HepG2 (cell line): ENCODE data around the gene ACACB. TPM values are rescaled to one million over a fixed set of nuclear protein-coding genes. Genes with fewer than 3 reads are reported as not detected.

Experiments
- ETV5 ChIP-seq: IDR thresholded peaks from 2 replicates; pipeline ENCODE4 v1.6.1; 2018; ENCODE audit warnings: missing biosample characterization, missing genetic modification reagents, inconsistent platforms, borderline replicate concordance
- GATA4 ChIP-seq: sonication (generic); IDR thresholded peaks from 2 replicates; pipeline ENCODE4 v1.6.1; 2016; ENCODE audit warnings: antibody characterized with exemption, low read depth, borderline replicate concordance
- HBP1 ChIP-seq: IDR thresholded peaks from 2 replicates; pipeline ENCODE4 v1.6.1; 2016; ENCODE audit warnings: low read depth, control low read depth
- HDAC1 ChIP-seq: sonication (generic); formaldehyde crosslinking; IDR thresholded peaks from 2 replicates; pipeline ENCODE4 v1.5.1; 2020; ENCODE audit warnings: mild to moderate bottlenecking, missing genetic modification reagents
- HOXA3 ChIP-seq: sonication (generic); formaldehyde crosslinking; IDR thresholded peaks from 2 replicates; pipeline ENCODE4 v1.5.0; 2020; ENCODE audit warnings: missing genetic modification reagents
- JDP2 ChIP-seq: sonication (generic); formaldehyde crosslinking; IDR thresholded peaks from 2 replicates; pipeline ENCODE4 v1.8.1; 2022; ENCODE audit warnings: missing genetic modification reagents, borderline replicate concordance
- KDM6A ChIP-seq: IDR thresholded peaks from 2 replicates; pipeline ENCODE4 v1.6.1; 2016; ENCODE audit warnings: low read depth
- NONO ChIP-seq, 2 experiments: fragments of 450-650 bp in 1 of 2; sonication (generic) in 1 of 2; formaldehyde crosslinking in 1 of 2; IDR thresholded peaks in 1 of 2; conservative IDR thresholded peaks in 1 of 2; 2 replicates each; pipeline versions ENCODE4 v1.6.1 to v1.8.0; 2017 to 2022; ENCODE audit warnings: mild to moderate bottlenecking in 1 of 2, missing genetic modification reagents in 1 of 2, moderate library complexity in 1 of 2
- PREB ChIP-seq: sonication (generic); formaldehyde crosslinking; IDR thresholded peaks from 2 replicates; pipeline ENCODE4 v1.4.0; 2020; ENCODE audit warnings: missing genetic modification reagents
- REL ChIP-seq: sonication (generic); formaldehyde crosslinking; conservative IDR thresholded peaks from 2 replicates; pipeline ENCODE4 v1.8.0; 2022; ENCODE audit warnings: mild to moderate bottlenecking, missing genetic modification reagents, moderate library complexity
- ZC3H4 ChIP-seq: sonication (generic); formaldehyde crosslinking; IDR thresholded peaks from 2 replicates; pipeline ENCODE4 v1.4.0; 2020; ENCODE audit warnings: missing genetic modification reagents, borderline replicate concordance
- ZNF468 ChIP-seq: sonication (generic); formaldehyde crosslinking; IDR thresholded peaks from 2 replicates; pipeline ENCODE4 v1.8.0; 2022; ENCODE audit warnings: mild to moderate bottlenecking, moderate library complexity, missing genetic modification reagents
- ZNF484 ChIP-seq: sonication (generic); formaldehyde crosslinking; IDR thresholded peaks from 2 replicates; pipeline ENCODE4 v1.5.1; 2020; ENCODE audit warnings: mild to moderate bottlenecking, low read depth, missing genetic modification reagents, borderline replicate concordance
- ZNF562 ChIP-seq: sonication (generic); formaldehyde crosslinking; IDR thresholded peaks from 2 replicates; pipeline ENCODE4 v1.8.0; 2022; ENCODE audit warnings: missing genetic modification reagents, borderline replicate concordance
- ZNF720 ChIP-seq: sonication (generic); formaldehyde crosslinking; IDR thresholded peaks from 2 replicates; pipeline ENCODE4 v1.4.0; 2020; ENCODE audit warnings: missing genetic modification reagents
- ZNF724P ChIP-seq: sonication (generic); formaldehyde crosslinking; IDR thresholded peaks from 2 replicates; pipeline ENCODE4 v1.8.0; 2022; ENCODE audit warnings: missing genetic modification reagents, borderline replicate concordance
- ZNF776 ChIP-seq: sonication (generic); formaldehyde crosslinking; IDR thresholded peaks from 2 replicates; pipeline ENCODE4 v1.4.0; 2020; ENCODE audit warnings: mild to moderate bottlenecking, missing genetic modification reagents
- ZNF781 ChIP-seq: sonication (generic); formaldehyde crosslinking; IDR thresholded peaks from 2 replicates; pipeline ENCODE4 v1.5.1; 2020; ENCODE audit warnings: borderline replicate concordance, mild to moderate bottlenecking, missing genetic modification reagents; ENCODE audit errors: not compliant biosample characterization
- polyA plus RNA-seq, 8 experiments: library from polyadenylated mRNA; depleted of rRNA in 3 of 8; stranded (reverse) in 7 of 8; unstranded in 1 of 8; fragments of >200 nt; fragmentation: Illumina TruSeq in 4 of 8; extraction: Trizol in 4 of 8; gene quantifications; 2 replicates each; pipeline versions ENCODE4 v1.2.1 to v1.2.3, GENCODE V29; 2011 to 2016; ENCODE audit warnings: low read depth in 4 of 8, missing spikeins in 1 of 8, mixed read lengths in 1 of 8; ENCODE audit not compliant: insufficient read depth in 1 of 8
- total RNA-seq, 5 experiments: library from RNA; depleted of rRNA; stranded (reverse); fragments of >200 nt; fragmentation: Illumina TruSeq; extraction: Trizol; gene quantifications; 2 replicates each; pipeline ENCODE4 v1.2.3, GENCODE V29; 2016; ENCODE audit warnings: low read depth in 1 of 5
- TF ChIP-seq, protein P1 (sequence below): sonication (generic); formaldehyde crosslinking; IDR thresholded peaks from 2 replicates; pipeline ENCODE4 v1.5.1; 2020; ENCODE audit warnings: mild to moderate bottlenecking, missing genetic modification reagents, moderate library complexity
- TF ChIP-seq, protein P2 (sequence below): IDR thresholded peaks from 2 replicates; pipeline ENCODE4 v1.6.1; 2016; ENCODE audit warnings: missing genetic modification reagents, missing compliant biosample characterization

Gene ACACB
- total and polyA plus RNA-seq, 2 of the 13 experiments (the other 11 are each of a cell fraction or from before 2014, with no cell fraction given): 6.2 to 8.6 TPM

GRCh38 chr12:109154451-109155438 is 38.4 kb downstream of the ACACB start (continued):
- TF ChIP-seq NONO (IDR thresholded peaks at IDR 0.05) (no peak), NONO (CRISPR knock-in tag; conservative IDR thresholded peaks at IDR 0.05) (no peak), REL (CRISPR knock-in tag) (no peak), ZNF724P (CRISPR knock-in tag) (no peak), PREB (CRISPR knock-in tag) (no peak), ZNF776 (CRISPR knock-in tag) (no peak), ZNF468 (CRISPR knock-in tag) (no peak), KDM6A (CRISPR knock-in tag) (no peak), JDP2 (no peak), ZNF484 (CRISPR knock-in tag) (no peak), ZNF720 (CRISPR knock-in tag) (no peak), HBP1 (no peak), HOXA3 (CRISPR knock-in tag) (no peak), ZNF562 (no peak), HDAC1 (CRISPR knock-in tag) (0 out of 2 replicates have a peak, but pooled peaks have one; percentile 7), ZNF781 (CRISPR knock-in tag) (peak; percentile 37), ZC3H4 (CRISPR knock-in tag) (no peak), GATA4 (no peak), ETV5 (CRISPR knock-in tag) (no peak)
- TF ChIP-seq, protein P1, sequence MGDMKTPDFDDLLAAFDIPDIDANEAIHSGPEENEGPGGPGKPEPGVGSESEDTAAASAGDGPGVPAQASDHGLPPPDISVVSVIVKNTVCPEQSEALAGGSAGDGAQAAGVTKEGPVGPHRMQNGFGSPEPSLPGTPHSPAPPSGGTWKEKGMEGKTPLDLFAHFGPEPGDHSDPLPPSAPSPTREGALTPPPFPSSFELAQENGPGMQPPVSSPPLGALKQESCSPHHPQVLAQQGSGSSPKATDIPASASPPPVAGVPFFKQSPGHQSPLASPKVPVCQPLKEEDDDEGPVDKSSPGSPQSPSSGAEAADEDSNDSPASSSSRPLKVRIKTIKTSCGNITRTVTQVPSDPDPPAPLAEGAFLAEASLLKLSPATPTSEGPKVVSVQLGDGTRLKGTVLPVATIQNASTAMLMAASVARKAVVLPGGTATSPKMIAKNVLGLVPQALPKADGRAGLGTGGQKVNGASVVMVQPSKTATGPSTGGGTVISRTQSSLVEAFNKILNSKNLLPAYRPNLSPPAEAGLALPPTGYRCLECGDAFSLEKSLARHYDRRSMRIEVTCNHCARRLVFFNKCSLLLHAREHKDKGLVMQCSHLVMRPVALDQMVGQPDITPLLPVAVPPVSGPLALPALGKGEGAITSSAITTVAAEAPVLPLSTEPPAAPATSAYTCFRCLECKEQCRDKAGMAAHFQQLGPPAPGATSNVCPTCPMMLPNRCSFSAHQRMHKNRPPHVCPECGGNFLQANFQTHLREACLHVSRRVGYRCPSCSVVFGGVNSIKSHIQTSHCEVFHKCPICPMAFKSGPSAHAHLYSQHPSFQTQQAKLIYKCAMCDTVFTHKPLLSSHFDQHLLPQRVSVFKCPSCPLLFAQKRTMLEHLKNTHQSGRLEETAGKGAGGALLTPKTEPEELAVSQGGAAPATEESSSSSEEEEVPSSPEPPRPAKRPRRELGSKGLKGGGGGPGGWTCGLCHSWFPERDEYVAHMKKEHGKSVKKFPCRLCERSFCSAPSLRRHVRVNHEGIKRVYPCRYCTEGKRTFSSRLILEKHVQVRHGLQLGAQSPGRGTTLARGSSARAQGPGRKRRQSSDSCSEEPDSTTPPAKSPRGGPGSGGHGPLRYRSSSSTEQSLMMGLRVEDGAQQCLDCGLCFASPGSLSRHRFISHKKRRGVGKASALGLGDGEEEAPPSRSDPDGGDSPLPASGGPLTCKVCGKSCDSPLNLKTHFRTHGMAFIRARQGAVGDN (CRISPR knock-in tag): peak; percentile 72
- TF ChIP-seq, protein P2, sequence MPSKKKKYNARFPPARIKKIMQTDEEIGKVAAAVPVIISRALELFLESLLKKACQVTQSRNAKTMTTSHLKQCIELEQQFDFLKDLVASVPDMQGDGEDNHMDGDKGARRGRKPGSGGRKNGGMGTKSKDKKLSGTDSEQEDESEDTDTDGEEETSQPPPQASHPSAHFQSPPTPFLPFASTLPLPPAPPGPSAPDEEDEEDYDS (CRISPR knock-in tag): no peak
